A673 (cell line): ENCODE measurements around the gene AANAT. TPM values are rescaled to one million over a fixed set of nuclear protein-coding genes. Genes with fewer than 3 reads are reported as not detected.

Experiments used
- BruUV-seq: library from RNA; stranded (reverse); fragments of 400-500 nt; replicated peaks from 2 replicates; lab custom pipeline; 2021; lab: Mats Ljungman, UMichigan
- CTCF ChIA-PET: fragments of 300-600 bp; sonication (Branson Sonifier 250); formaldehyde crosslinking; loops from one replicate; lab custom pipeline; 2022; ENCODE audit warnings: antibody characterized with exemption; lab: Charles Lee
- POLR2A ChIA-PET: fragments of 300-600 bp; sonication (Branson Sonifier 250); formaldehyde crosslinking; loops from one replicate; lab custom pipeline; 2022; ENCODE audit warnings: antibody characterized with exemption; ENCODE audit not compliant: low non-redundant PET; lab: Charles Lee
- DNase-seq: peaks from one replicate; pipeline ENCODE4 v3.0.0-alpha.2; 2015; ENCODE audit warnings: low spot score
- H3K27ac ChIP-seq: fragments of 200-600 bp; sonication (generic); 2 replicates; pipeline ENCODE4 v1.5.1; 2016; ENCODE audit warnings: mixed run types, low read depth, mild to moderate bottlenecking, mixed read lengths, antibody characterized with exemption, low read length; ENCODE audit not compliant: poor library complexity, severe bottlenecking
- H3K27me3 ChIP-seq: fragments of 200-600 bp; sonication (generic); replicated peaks from 2 replicates; pipeline ENCODE4 v1.6.1; 2017; ENCODE audit warnings: mixed run types, low read depth, mild to moderate bottlenecking, mixed read lengths, antibody characterized with exemption, low read length; ENCODE audit not compliant: insufficient read depth, poor library complexity
- H3K36me3 ChIP-seq: fragments of 200-600 bp; sonication (generic); 2 replicates; pipeline ENCODE4 v1.6.1; 2016; ENCODE audit warnings: mixed run types, mild to moderate bottlenecking, mixed read lengths, antibody characterized with exemption, low read length; ENCODE audit not compliant: insufficient read depth, poor library complexity, severe bottlenecking
- H3K4me1 ChIP-seq: fragments of 200-600 bp; sonication (generic); 2 replicates; pipeline ENCODE4 v1.6.1; 2017; ENCODE audit warnings: mixed run types, mild to moderate bottlenecking, mixed read lengths, antibody characterized with exemption, low read length; ENCODE audit not compliant: insufficient read depth, poor library complexity, severe bottlenecking
- H3K4me3 ChIP-seq: fragments of 200-600 bp; sonication (generic); 2 replicates; pipeline ENCODE4 v1.5.1; 2016; ENCODE audit warnings: low read depth, mixed run types, mild to moderate bottlenecking, mixed read lengths, low read length; ENCODE audit not compliant: poor library complexity, severe bottlenecking
- H3K9me3 ChIP-seq: fragments of 200-600 bp; sonication (generic); 2 replicates; pipeline ENCODE4 v1.6.1; 2016; ENCODE audit warnings: mixed run types, low read depth, mild to moderate bottlenecking, mixed read lengths, antibody characterized with exemption, low read length; ENCODE audit not compliant: poor library complexity, severe bottlenecking
- CTCF ChIP-seq: fragments of 300-800, 200-600 bp; sonication (generic); conservative IDR thresholded peaks from 2 replicates; pipeline ENCODE4 v1.5.1; 2017; ENCODE audit warnings: low read depth, mild to moderate bottlenecking, antibody characterized with exemption, low read length, moderate library complexity, mixed read lengths
- EZH2 ChIP-seq: fragments of 200-600 bp; sonication (generic); IDR thresholded peaks from 2 replicates; pipeline ENCODE4 v1.6.1; 2017; ENCODE audit warnings: borderline replicate concordance, low read depth, mild to moderate bottlenecking, mixed read lengths, antibody characterized with exemption, low read length; ENCODE audit not compliant: poor library complexity, severe bottlenecking
- intact Hi-C: fragments of 100-400 bp; cut with micrococcal nuclease; formaldehyde crosslinking; loops from one replicate; pipeline ENCODE4 v1.10.0; 2022; ENCODE audit not compliant: unreplicated experiment
- total RNA-seq: library from RNA; stranded (reverse); gene quantifications from 2 replicates; pipeline ENCODE4 v1.2.3, GENCODE V29; 2021

AANAT gene
- total RNA-seq, 1 experiment from 2014 or later: not detected

GRCh38 chr17:76466775-76467130 is 650 bp upstream of the AANAT start:
- Histone ChIP-seq H3K9me3 (no peaks in the 10 kb centered on the region), H3K27me3 (no peaks in the 10 kb centered on the region), H3K36me3 (no peaks in the 10 kb centered on the region), H3K4me3 (no peak overlapping the region), H3K27ac (no peak overlapping the region), H3K4me1 (peaks cover 10% of the 10 kb centered on the region)
- ChIA-PET CTCF (interaction anchor here (0.7 to 0.9 kb wide), 3 partner anchors 39 to 218 kb away, joined by 3 to 8 read pairs (median 4); no protein-coding TSS in a partner anchor), POLR2A (no interaction called here)
- intact Hi-C loops: loop anchor here (1.0 kb wide), 2 partner anchors 40 to 81 kb away; no protein-coding TSS in a partner anchor
- DNase-seq: no peak
- no TSS peak for BruUV-seq
- TF ChIP-seq EZH2: no peak
- TF ChIP-seq CTCF: no peak

GRCh38 chr17:76467809-76468633 is 618 bp downstream of the AANAT start:
- Histone ChIP-seq H3K27ac (peak overlapping the region; percentile 57), H3K27me3 (no peaks in the 10 kb centered on the region), H3K4me3 (no peak overlapping the region), H3K4me1 (peaks cover 10% of the 10 kb centered on the region), H3K9me3 (no peaks in the 10 kb centered on the region), H3K36me3 (no peaks in the 10 kb centered on the region)
- ChIA-PET POLR2A (no interaction called here), CTCF (interaction anchor here (0.9 kb wide), 1 partner anchor 79 kb away, joined by 4 read pairs; no protein-coding TSS in a partner anchor)
- TF ChIP-seq EZH2: no peak
- TF ChIP-seq CTCF: no peak
- intact Hi-C loops: no loop called here
- no peak for DNase-seq
- no TSS peak for BruUV-seq

GRCh38 chr17:76468634-76469010 is 1.2 kb downstream of the AANAT start:
- Histone ChIP-seq H3K36me3 (no peaks in the 10 kb centered on the region), H3K4me1 (peaks cover 10% of the 10 kb centered on the region), H3K9me3 (no peaks in the 10 kb centered on the region), H3K27ac (no peak overlapping the region), H3K4me3 (no peak overlapping the region), H3K27me3 (no peaks in the 10 kb centered on the region)
- CTCF ChIA-PET: no interaction called here
- POLR2A ChIA-PET: no interaction called here
- no peak for DNase-seq
- intact Hi-C loops: no loop called here
- BruUV-seq: no TSS peak
- TF ChIP-seq EZH2: no peak
- TF ChIP-seq CTCF: no peak
